Skeletal muscle cell (primary cell): ENCODE data around the gene BTF3L4.
A peak's percentile ranks its signal among the peaks of the same experiment; 100 is the strongest.
"Not testable (repeated sequence)": the region's sequence is repeated elsewhere in the genome, so short reads cannot be mapped to it uniquely, and the experiment has no call there.

ENCODE experiments used
- DNase-seq: peaks from one replicate; pipeline ENCODE4 v3.0.0-alpha.2; 2010; ENCODE audit warnings: low read depth
- H3K4me3 ChIP-seq: 2 replicates; pipeline ENCODE4 v1.5.1; 2011; ENCODE audit warnings: low read depth, mild to moderate bottlenecking, control low read depth, low read length, moderate library complexity

Gene BTF3L4

GRCh38 chr1:52054496-52055065 is 1.5 kb upstream of the BTF3L4 start:
- H3K4me3 ChIP-seq: peak overlapping the region; percentile 74
- DNase-seq: no peak

DNA sequence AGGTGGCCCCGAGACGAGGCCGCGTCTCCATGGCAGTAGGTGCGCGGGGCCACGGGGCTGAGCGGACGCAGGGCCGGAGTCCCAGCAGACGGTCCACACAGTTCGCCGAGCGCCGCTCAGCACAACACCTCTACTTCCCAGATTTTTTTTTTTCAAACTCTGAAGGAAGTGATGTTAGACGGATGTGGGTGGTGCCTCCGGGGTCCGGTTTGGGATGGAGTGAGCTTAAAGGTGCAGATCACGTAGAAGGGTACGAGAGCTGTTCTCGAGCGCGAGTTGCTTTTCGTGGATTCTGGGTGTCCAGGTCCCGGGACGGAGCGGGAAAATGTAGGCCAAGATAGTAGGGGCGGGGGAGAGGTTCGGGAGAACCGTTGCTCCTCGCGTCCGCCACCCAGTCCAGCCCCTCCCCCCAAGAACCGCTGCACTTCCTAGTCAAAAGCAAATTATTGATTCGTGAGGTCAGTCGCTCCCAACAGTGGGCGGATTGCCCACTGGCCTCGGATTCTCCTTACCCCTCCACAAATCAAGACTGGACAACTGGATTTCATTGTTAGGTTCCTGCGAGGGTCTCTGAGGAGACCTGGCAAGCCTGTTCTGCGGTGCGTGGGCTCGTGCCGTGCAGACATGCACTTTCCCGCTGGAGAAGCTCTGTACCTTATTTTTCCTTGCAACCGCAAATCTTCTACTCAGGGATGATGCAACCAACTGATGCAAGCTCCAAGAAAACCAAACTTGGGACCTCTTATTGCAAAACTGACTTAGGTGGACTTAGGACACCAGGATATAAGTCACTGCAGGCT is 829 bp upstream of the BTF3L4 start, which contains the start of gene TXNDC12:
Gene TXNDC12, minus strand, starts transcription at position 126 of the 800 bp plus-strand sequence. Its CDS starts 95 bp downstream, at position 31.
- DNase-seq: peak; percentile 85
- peak within 1 kb of the TSS; percentile 74 for H3K4me3 ChIP-seq

- peak overlapping the region; percentile 74 for H3K4me3 ChIP-seq
- DNase-seq: no peak
These were observed 281 bp upstream of the BTF3L4 start for GRCh38 chr1:52055866-52056162.

GRCh38 chr1:52056937-52057231 is 789 bp downstream of the BTF3L4 start:
- peak; percentile 43 for DNase-seq
- H3K4me3 ChIP-seq: peak overlapping the region; percentile 74

GRCh38 chr1:52057255-52057654 is 1.2 kb downstream of the BTF3L4 start:
- peak overlapping the region; percentile 74 for H3K4me3 ChIP-seq
- no peak for DNase-seq

GRCh38 chr1:52057876-52058415 is 1.9 kb downstream of the BTF3L4 start:
- DNase-seq: no peak
- H3K4me3 ChIP-seq: no peak overlapping the region

- H3K4me3 ChIP-seq: no peak overlapping the region
- peak; percentile 10 for DNase-seq
These were observed 3.2 kb downstream of the BTF3L4 start for GRCh38 chr1:52059321-52059720.

- DNase-seq: no peak
- H3K4me3 ChIP-seq: no peak overlapping the region
These were observed 3.8 kb downstream of the BTF3L4 start for GRCh38 chr1:52059888-52060287.

DNA sequence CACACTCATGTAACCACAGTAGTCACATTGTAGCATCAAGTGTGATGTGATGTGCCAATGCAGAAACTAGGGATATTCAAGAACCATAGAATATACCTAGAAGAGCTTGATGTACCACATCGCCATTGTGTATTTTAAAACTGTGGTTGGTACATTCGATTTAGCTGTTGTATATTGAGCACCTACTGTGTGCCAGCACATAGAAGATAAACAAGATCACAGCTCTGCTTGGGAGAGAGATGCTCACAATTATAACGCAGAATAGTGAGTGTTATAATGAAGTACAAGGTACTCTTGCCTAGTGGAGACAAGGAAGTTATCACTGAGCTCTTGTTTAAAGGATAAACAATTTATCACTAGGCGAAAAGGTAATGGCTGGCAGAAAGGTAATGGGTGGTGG is 4.7 kb downstream of the BTF3L4 start:
- no peak for DNase-seq
- H3K4me3 ChIP-seq: no peak overlapping the region

DNA sequence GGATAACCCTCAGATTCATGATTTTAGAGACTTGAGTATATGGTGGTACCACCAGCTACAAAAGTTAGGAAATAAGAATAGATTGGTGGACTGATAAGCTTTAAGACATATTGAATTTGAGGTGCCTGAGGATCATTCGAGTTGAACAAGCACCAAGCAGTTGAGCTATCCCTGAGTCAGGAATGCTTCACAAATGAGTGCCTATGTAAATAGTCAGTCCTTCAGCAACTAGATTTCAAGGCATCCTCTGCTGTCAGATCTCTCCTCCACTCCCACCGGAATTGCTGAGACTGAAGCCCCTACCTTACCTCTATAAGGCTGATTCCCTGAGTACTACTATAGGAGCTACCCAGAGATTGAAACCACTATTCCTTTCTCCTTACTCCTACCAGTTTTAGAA is 7.1 kb downstream of the BTF3L4 start:
- DNase-seq: no peak
- no peak overlapping the region for H3K4me3 ChIP-seq

DNA sequence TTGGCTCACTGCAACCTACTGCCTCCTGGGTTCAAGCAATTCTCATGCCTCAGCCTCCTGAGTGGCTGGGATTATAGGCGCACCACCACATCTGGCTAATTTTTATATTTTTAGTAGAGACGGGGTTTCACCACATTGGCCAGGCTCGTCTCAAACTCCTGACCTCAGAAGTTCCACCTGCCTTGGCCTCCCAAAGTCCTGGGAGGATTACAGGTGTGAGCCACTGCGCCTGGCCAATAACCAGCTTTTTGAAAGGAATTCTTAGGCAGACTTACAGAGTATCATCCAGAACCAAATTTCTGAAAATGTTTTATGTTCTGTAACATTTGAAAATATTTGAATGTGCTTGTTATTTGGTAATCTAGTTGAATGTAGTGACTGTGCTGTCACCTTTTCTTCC is 14.6 kb downstream of the BTF3L4 start:
- no peak overlapping the region for H3K4me3 ChIP-seq
- DNase-seq: no peak

DNA sequence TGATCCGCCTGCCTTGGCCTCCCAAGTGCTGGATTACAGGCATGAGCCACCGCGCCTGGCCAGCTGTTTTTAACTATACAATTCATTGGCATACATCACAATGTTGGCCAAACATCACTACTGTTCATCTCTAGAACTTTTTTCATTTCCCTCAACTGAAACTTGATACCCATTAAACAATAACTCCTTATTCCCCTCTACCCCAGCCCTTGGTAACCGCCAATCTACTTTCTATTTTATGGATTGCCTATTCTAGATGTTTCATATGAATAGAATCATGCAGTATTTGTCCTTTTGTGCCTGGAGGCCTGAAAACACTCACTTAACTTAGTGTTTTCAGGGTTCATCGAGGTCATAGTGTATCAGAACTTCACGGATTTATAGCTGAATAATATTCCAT is 16.2 kb downstream of the BTF3L4 start:
- H3K4me3 ChIP-seq: no peak overlapping the region
- DNase-seq: no peak

- H3K4me3 ChIP-seq, DNase-seq: not testable (repeated sequence)
These were observed 21.2 kb downstream of the BTF3L4 start for GRCh38 chr1:52077277-52077676.

- no peak for DNase-seq
- H3K4me3 ChIP-seq: no peak overlapping the region
These were observed 23.9 kb downstream of the BTF3L4 start for GRCh38 chr1:52080014-52080415.

GRCh38 chr1:52087892-52088291 is 31.8 kb downstream of the BTF3L4 start:
- not testable (repeated sequence) for DNase-seq, H3K4me3 ChIP-seq

GRCh38 chr1:52094300-52094699 is 38.2 kb downstream of the BTF3L4 start:
- DNase-seq, H3K4me3 ChIP-seq: not testable (repeated sequence)

DNA sequence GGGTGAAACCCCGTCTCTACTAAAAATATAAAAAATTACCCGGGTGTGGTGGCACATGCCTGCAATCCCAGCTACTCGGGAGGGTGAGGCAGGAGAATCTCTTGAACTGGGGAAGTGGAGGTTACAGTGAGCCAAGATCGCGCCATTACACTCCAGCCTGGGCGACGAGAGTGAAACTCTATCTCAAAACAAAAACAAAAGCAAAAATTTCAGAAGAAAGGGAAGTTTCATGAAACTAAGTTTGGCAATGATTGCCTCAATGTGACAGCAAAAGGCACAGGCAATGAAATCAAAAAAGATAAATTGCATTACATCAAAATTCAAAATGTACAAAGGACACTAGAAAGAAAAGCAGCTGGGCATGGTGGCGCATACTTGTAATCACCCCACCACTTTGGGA is 40.1 kb downstream of the BTF3L4 start:
- no peak overlapping the region for H3K4me3 ChIP-seq

DNA sequence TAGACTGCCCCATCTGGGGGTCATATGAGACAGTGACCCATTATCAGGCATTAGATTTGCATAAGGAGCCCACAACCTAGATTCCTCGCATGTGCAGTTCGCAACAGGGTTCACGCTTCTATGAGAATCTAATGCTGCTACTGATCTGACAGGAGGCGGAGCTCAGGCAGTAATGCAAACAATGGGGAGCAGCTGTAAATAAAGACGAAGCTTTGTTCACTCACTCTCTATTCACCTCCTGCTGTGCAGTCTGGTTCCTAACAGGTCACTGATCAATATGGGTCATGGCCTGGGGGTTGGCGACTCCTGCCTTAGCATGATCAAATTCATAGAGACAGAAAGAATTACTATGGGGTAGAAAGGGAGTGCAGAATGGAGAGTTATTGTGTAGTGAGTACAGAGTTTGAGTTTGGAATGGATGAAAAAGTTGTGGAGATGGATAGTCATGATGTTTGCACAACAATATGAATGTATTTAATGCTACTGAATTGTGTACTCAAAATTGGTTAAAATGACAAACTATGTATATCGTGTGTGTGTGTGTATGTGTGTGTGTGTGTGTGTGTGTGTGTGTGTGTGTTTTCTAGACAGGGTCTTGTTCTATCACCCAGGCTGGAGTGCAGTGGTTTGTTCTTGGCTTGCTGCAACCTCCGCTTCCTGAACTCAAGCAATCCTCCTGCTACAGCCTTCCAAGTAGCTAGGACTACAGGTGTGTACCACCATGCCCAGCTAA is 42.2 kb downstream of the BTF3L4 start:
- no peak for DNase-seq

More for the DNA sequence above, 40.1 kb downstream of the BTF3L4 start:
- no peak for DNase-seq

DNA sequence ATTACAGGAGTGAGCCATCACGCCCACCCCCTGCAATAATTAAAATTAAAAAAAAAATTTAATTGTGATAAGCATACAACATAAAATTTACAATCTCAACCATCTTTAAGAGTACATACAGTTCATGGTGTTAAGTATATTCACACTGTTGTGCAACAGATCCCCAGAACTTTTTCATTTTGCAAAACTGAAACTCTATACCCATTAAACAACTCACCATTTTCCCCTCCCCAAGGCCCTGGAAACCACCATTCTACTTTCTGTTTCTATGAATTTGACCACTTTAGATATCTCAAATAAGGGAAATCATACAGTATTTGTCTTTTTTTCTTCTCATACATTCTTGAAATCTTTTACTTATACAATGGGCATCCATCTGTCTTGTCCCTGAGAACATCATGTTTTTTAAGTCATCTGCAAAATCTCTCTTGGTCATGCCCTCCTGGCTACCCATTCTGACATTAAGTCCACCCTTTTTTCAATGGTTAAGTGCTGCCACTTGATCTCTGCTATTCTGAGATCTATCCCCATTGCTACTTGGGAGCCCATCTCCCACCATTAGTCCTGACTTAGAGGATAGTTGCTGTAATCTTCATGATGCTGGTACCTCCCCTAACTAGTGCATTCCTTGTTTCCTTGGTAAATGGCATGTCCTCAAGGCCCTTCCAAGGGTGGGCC is 46.4 kb downstream of the BTF3L4 start:
- no peak for DNase-seq
- H3K4me3 ChIP-seq: no peak overlapping the region

More for the DNA sequence above, 42.2 kb downstream of the BTF3L4 start:
- H3K4me3 ChIP-seq: no peak overlapping the region

- DNase-seq: no peak
- no peak overlapping the region for H3K4me3 ChIP-seq
These were observed 55.4 kb downstream of the BTF3L4 start for GRCh38 chr1:52111492-52111891.
